Glomerular visceral epithelial cell (primary cell): ENCODE results near the gene HOXA6.

Source experiments
- DNase-seq: peaks from one replicate; pipeline ENCODE4 v3.0.0-alpha.2; 2016; ENCODE audit errors: extremely low spot score

HOXA6 gene

DNA sequence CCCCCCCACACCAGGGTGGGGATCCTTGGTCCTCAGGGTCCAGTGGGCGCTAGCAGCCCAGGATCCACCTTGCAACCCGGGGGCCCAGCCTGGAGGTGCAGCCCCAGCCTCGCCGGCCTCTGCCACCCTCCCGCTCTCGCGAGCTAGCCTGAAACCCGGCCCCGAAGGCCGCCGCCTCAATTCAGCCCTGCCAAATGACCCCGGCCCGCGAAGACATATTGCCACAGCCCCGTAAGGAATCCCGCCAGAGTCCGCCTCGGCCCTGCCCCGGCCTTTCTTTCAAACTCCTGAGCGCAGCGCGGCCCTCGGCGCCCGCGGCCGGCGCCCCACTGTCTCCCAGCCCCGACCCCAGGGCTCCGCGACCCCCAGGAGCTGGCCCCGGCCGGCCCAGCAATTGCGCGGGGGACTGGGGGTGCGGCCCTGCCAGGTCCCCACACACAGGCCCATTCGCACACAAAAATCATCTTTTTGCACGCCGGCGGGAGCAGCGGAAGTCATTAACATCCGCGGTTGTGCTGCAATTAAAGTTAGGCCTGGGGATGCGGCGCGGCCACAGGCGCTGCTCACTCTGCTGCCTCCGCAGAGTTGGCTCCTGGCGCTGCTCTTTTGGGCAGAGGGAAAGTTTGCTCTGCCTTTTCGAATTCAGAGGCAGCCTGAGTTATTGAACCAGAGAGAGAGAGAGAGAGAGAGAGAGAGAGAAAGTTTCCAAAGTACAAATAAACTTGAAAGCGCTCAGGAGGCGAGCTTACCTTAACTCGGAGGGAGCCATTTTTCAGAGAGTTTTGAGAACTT is 8.0 kb downstream of the HOXA6 start:
- no peak for DNase-seq

- DNase-seq = no peak
Measured at GRCh38 chr7:27138985-27139333, 8.6 kb downstream of the HOXA6 start.

- no peak for DNase-seq
Measured at GRCh38 chr7:27138472-27138871, 9.1 kb downstream of the HOXA6 start.

DNA sequence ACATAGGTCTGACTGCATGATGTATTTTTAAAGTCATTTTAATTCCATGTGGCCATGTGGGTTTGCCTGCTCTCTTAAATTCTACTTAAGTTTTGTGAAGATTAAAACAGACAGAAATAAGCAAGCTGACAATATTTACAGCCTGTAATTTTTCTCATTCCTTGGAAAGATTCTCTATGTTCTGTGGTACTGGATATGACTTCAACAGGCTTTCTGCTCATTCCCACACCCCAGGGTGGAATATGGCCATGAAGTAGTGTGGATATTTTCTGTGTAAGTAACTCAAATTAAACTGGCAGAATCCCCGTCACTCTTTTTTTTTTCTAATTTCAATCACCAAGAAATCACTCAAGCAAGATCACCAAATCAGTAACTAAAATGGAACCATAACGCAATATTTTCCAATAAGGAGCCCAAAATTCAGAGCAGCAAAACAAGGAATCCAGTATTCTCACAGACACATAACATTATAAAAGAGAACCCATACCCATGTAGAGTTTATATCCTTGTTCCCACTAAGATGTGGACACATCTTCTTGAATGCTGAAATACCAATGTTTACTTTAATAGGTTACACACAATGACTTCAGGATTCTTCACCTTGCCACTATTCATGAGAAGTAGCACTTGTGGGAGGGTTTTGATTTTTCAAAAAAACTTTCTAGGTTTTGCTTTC is 9.8 kb downstream of the HOXA6 start:
- no peak for DNase-seq

GRCh38 chr7:27134392-27134791 is 13.2 kb downstream of the HOXA6 start:
- peak; percentile 77 for DNase-seq

DNA sequence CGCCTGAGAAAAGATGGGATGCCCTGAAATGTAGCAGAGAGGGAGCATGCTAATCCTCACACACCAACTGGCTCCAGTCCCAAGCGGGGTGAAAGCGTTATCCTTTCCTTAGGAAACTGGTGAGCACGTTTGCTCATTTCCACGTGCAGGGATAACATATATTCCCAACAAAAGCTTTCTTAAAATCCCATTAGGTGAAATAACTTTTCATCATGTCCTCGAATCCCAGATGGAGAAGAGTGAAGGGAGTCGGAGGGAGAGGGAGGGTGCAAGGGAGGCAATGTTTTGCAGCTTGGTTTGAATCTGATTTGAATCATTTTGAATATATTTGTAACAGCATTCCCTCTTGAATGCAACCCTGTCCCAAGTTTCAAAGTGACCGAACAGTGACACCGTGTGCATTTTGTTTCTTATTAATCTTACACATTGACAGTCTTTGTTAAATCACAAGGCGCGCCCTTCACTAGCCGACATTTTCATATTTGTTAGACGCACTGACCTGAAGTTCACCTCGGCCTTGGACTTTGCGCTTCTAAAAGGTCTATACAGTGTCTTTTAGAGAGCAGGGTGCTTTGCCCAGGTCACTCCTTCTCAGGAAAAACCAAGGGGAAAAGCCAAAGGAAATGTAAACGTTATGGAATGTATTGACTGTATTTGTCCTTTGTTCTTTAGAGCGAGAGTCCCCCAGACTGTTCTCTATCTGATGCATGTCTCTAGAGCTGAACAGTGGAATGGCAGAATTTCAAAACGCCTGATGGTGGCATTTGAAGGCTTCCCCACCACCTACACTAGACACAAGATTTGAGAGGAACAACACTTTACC is 14.0 kb downstream of the HOXA6 start:
- no peak for DNase-seq

DNA sequence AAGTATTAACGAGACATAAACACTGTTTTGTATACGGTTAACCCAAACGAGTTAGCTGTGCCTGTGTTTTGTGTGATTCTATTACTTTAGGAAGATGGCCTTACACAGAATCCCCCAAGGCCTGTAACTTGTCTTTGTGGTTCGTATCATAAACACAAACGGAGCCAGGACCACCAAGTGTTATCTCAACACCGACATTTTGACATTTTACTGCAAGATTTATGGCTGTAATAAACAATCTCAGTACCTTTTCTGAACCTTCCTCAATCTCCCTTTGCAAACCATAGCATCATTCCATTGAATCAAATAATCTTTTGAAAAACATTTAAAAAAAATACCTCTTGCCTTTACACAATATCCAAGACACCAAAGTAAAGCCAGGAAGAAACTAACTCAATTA is 14.6 kb downstream of the HOXA6 start:
- DNase-seq = no peak

DNA sequence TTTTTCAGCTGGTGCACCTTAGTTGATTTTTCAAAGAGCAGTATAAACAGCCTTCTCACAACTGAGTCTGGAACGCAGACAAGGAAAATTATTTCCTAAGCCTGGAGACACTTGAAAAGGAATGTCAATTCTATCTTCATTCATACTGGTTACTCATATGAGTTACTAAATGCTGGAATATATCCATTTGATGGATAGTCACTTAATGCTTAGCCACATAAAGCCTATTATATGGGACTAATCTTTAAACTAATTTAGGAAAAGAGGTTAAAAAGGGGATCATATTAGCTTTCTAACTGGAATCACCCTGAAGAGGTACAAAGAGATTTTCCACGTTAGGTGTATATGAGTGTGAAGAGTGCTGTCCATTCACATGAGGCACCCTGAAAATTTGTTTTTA is 15.4 kb downstream of the HOXA6 start:
- DNase-seq = no peak

DNA sequence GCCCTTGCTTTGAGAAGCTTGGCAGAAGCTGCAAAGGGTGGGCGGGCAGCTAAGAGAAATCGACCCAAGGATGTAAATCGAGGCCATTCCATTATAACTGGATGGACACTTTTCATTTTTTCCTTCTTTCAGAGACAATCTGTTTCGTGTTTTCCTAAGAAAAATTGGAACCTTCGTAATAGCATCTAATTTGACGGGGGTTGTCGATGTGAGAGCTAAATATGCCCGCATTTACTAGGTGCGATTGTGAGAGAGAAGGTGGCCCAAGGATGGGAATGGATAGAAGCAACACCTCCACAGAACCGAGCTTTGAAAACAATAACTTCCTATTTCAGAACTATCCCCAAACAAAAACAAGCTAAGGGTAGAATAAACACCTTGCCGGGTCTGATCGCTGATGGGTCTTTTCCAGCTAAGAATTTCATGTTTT is 16.2 kb downstream of the HOXA6 start:
- no peak for DNase-seq

GRCh38 chr7:27130540-27131389 is 16.8 kb downstream of the HOXA6 start, which contains the start of gene HOXA4:
Gene HOXA4 (minus strand): TSS chr7:27130757. CDS start chr7:27130733, 24 bp downstream.
- DNase-seq = peak; percentile 91

DNA sequence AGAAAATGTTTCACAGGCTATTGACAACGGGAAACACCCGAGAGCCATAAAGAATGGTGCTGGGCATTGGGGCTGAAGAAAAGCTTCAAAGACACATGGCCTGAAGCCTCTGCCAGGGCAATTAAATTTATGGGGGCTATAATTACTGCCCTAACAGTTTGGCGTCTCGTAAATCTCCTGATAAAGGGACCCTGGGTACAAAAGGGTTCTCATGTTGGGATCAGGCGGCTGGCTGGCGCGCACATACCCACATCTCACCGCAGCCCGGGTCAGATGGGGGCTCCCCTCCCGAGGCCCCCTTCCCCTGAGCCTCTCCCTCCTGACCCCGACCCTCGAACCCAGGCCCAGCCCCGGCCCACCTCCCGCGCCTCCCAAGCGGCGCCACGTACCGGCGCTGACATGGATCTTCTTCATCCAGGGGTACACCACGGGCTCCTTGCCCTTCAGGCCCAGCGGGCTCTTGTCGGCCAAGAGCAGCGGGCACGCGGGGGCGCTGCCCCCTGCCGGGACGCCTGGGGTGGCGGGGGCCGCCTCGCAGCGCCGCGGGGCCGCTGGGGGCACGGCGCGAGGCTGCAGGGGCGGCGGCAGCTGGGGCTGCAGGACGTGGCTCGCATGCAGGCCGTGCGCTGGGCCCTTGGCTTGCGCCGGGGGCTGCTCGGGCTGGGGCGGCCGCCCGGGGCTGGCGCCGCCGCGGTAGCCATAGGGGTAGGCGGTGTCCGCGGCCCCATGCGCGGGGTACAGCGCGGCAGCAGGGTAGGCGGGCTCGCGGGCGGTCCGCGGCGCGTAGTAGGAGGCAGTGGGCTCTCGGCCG is 17.6 kb downstream of the HOXA6 start:
- peak; percentile 60 for DNase-seq

DNA sequence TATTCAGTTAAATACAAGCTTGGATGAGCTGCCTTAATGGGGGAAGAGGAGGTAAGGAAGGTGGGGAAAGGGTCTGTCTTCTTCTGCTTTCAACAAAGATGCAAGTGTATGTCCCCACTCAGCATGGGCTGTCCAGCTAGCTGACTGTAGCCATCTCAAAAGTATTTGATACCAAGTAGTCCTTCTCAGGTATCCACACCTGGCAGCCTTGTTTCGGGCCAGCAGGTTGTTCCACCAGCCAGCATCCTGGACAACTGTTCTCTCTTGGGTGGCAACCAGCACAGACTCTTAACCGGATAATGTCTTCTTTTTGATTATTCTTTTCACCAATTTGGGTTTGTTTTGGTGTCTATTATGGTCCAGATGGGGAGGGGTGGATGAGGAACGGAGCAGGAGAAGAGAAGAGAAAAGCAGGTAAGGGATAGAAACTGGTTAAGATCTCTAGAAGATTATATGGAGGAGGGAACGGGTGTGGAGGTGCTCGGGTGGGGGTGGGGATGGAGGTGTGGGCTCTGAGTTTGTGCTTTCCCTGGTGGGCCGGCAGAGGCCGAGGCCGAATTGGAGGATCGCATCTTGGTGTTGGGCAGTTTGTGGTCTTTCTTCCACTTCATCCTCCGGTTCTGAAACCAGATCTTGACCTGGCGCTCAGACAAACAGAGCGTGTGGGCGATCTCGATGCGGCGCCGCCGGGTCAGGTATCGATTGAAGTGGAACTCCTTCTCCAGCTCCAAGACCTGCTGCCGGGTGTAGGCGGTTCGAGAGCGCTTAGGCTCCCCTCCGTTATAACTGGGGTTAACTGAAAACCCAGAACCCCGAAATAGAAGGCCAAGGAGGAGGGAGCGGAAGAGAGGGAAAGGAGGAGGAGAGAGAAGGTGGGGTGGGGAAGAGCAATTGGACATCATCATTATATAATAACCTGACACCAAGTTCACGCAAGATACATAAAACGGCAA is 18.5 kb downstream of the HOXA6 start:
- DNase-seq = no peak

- no peak for DNase-seq
Measured at GRCh38 chr7:27128034-27128433, 19.5 kb downstream of the HOXA6 start.

DNA sequence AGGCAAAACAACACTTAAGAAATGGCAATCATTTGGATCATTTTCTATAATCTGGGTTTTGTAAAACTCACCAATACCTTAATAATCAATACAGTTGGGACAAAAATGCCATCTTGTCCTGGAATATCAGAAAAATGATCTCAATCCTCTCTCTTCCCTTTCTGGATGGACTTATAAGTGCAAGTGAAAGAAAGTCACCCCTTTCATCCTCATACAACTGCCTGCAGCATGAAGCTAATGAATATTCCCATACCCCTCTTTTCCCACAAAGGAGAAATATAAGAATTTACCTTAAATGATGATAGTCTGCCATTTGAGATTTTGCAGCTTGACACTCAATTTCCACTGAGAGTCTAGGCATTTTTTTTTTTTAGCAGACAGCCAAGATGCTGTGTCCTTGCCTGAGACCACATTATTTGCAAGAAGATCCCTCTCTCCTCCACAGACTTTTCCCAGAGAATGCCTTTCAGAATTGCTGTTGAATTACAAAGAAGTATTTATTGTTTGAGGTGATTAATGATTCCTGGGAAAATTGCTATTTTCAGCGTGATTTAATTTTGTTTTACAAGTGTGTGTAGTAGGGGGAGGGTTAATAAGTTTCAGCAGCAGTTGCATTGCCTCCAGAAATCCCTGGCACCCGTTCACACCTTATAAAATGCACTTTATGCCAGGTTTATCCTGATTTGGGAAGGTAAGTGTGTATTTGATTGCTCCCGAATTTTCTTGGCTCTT is 20.8 kb downstream of the HOXA6 start:
- DNase-seq = no peak

- DNase-seq = peak; percentile 52
Measured at GRCh38 chr7:27125986-27126394, 21.6 kb downstream of the HOXA6 start.

- DNase-seq = no peak
Measured at GRCh38 chr7:27124902-27125689, 22.5 kb downstream of the HOXA6 start.

GRCh38 chr7:27124096-27124901 is 23.3 kb downstream of the HOXA6 start:
- DNase-seq = peak; percentile 95
